ENCODE results near the gene BUD13. TPM values are rescaled to one million over a fixed set of nuclear protein-coding genes. Genes with fewer than 3 reads are reported as not detected.

The BUD13 gene
- polyA plus RNA-seq, 1 donor = 21.3 TPM

DNA sequence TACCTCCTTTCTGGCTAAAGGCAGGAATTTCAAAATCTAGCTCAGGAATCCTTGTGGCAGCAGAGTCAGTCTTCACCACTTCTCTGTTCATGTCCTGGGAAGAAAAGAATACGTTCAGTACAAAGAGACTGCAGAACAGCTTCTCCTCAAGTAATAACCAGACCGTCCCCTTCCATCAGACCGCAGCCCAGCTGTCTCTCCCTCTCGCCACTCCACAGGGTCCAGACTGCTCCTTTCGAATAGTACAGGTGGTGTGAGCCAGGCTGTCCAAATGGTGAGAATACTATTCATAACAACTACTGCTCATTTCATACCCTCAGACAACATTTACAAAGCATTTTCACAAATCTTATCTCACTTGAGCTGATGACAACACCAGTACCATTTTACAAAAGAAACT is 14.2 kb upstream of the BUD13 start:
- peaks cover 26% of the 10 kb centered on the region for H3K4me1 ChIP-seq (ENCODE audit: control insufficient read depth, insufficient read depth, low read length)
- peak overlapping the region; percentile 88 for H3K4me3 ChIP-seq (ENCODE audit: low read length)
- no CpG with 5 or more reads among the region's 5 CpGs for WGBS (ENCODE audit: insufficient coverage, low lambda C conversion rate)
- no peaks in the 10 kb centered on the region for H3K27me3 ChIP-seq (ENCODE audit: control insufficient read depth, insufficient read depth, low read length)
- no peak for DNase-seq
- H3K9me3 ChIP-seq (ENCODE audit: control insufficient read depth, low read depth, low read length) = no peaks in the 10 kb centered on the region
- H3K27ac ChIP-seq (ENCODE audit: low read length) = no peak overlapping the region
- peaks cover 41% of the 10 kb centered on the region for H3K36me3 ChIP-seq (ENCODE audit: control insufficient read depth, insufficient read depth, low read length)

DNA sequence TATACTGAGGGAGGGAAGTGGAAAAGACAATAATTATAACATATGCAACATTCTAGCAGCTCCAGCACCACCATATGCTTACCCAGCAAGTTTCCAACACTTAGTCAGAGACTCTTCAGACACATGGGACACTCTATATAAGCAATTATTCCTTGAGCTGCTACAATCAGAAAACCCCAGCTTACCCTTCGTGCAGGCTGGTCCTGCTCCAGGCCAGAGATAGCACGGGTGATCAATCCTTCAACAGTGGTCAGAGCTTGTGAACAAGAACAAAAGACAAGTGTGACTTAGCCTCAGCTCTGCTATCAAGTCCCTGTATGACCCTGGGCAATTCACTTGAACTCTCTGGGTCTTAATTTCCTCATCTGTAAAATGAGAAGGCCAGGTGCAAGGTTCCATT is 13.5 kb upstream of the BUD13 start:
- Histone ChIP-seq H3K27ac (ENCODE audit: low read length) (no peak overlapping the region), H3K4me3 (ENCODE audit: low read length) (no peak overlapping the region), H3K36me3 (ENCODE audit: control insufficient read depth, insufficient read depth, low read length) (peaks cover 44% of the 10 kb centered on the region), H3K27me3 (ENCODE audit: control insufficient read depth, insufficient read depth, low read length) (no peaks in the 10 kb centered on the region), H3K9me3 (ENCODE audit: control insufficient read depth, low read depth, low read length) (no peaks in the 10 kb centered on the region), H3K4me1 (ENCODE audit: control insufficient read depth, insufficient read depth, low read length) (peaks cover 20% of the 10 kb centered on the region)
- DNase-seq = no peak
- WGBS (ENCODE audit: insufficient coverage, low lambda C conversion rate) = no CpG with 5 or more reads among the region's 2 CpGs

GRCh38 chr11:116782728-116783127 is 9.9 kb upstream of the BUD13 start:
- Histone ChIP-seq H3K36me3 (ENCODE audit: control insufficient read depth, insufficient read depth, low read length) (peaks cover 74% of the 10 kb centered on the region), H3K9me3 (ENCODE audit: control insufficient read depth, low read depth, low read length) (no peaks in the 10 kb centered on the region), H3K27me3 (ENCODE audit: control insufficient read depth, insufficient read depth, low read length) (no peaks in the 10 kb centered on the region), H3K4me1 (ENCODE audit: control insufficient read depth, insufficient read depth, low read length) (peaks cover 3% of the 10 kb centered on the region), H3K27ac (ENCODE audit: low read length) (no peak overlapping the region), H3K4me3 (ENCODE audit: low read length) (no peak overlapping the region)
- DNase-seq = no peak
- WGBS (ENCODE audit: insufficient coverage, low lambda C conversion rate) = no CpG with 5 or more reads among the region's 4 CpGs

GRCh38 chr11:116778556-116778955 is 5.8 kb upstream of the BUD13 start:
- Histone ChIP-seq H3K9me3 (ENCODE audit: control insufficient read depth, low read depth, low read length) (no peaks in the 10 kb centered on the region), H3K4me3 (ENCODE audit: low read length) (no peak overlapping the region), H3K27ac (ENCODE audit: low read length) (no peak overlapping the region), H3K27me3 (ENCODE audit: control insufficient read depth, insufficient read depth, low read length) (no peaks in the 10 kb centered on the region), H3K36me3 (ENCODE audit: control insufficient read depth, insufficient read depth, low read length) (peaks cover 58% of the 10 kb centered on the region), H3K4me1 (ENCODE audit: control insufficient read depth, insufficient read depth, low read length) (peaks cover 5% of the 10 kb centered on the region)
- DNase-seq = no peak
- no CpG with 5 or more reads among the region's 4 CpGs for WGBS (ENCODE audit: insufficient coverage, low lambda C conversion rate)

- Histone ChIP-seq H3K9me3 (ENCODE audit: control insufficient read depth, low read depth, low read length) (no peaks in the 10 kb centered on the region), H3K4me3 (ENCODE audit: low read length) (no peak overlapping the region), H3K27ac (ENCODE audit: low read length) (peak overlapping the region; percentile 41), H3K27me3 (ENCODE audit: control insufficient read depth, insufficient read depth, low read length) (no peaks in the 10 kb centered on the region), H3K4me1 (ENCODE audit: control insufficient read depth, insufficient read depth, low read length) (peaks cover 5% of the 10 kb centered on the region), H3K36me3 (ENCODE audit: control insufficient read depth, insufficient read depth, low read length) (peaks cover 46% of the 10 kb centered on the region)
- no peak for DNase-seq
- WGBS (ENCODE audit: insufficient coverage, low lambda C conversion rate) = no CpG with 5 or more reads among the region's 7 CpGs
Measured at GRCh38 chr11:116777056-116777455, 4.3 kb upstream of the BUD13 start.

DNA sequence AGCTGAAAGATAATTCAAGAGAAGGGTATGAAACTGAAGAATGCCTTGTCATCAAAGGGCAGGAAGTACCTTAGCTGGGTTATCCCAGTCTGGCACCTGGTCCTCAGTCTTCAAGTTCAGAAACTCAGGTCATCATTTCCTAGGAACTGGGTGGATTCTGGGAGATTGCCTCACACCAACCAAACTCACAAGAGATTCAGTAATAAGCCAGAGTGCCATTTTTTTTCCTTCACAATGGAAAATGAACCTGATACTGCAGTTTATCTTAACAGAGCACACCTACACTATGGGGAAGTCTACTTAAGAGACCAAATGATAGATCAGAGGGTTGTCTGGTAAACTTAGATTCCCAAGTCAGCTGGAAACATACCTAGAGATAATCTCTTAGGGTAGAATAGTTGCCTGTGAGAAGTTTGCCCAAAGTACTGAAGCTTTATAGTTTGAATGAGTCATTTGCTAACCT is 3.8 kb upstream of the BUD13 start:
- Histone ChIP-seq H3K27ac (ENCODE audit: low read length) (peak overlapping the region; percentile 41), H3K27me3 (ENCODE audit: control insufficient read depth, insufficient read depth, low read length) (no peaks in the 10 kb centered on the region), H3K9me3 (ENCODE audit: control insufficient read depth, low read depth, low read length) (no peaks in the 10 kb centered on the region), H3K4me3 (ENCODE audit: low read length) (no peak overlapping the region), H3K4me1 (ENCODE audit: control insufficient read depth, insufficient read depth, low read length) (peaks cover 8% of the 10 kb centered on the region), H3K36me3 (ENCODE audit: control insufficient read depth, insufficient read depth, low read length) (peaks cover 43% of the 10 kb centered on the region)
- no peak for DNase-seq

DNA sequence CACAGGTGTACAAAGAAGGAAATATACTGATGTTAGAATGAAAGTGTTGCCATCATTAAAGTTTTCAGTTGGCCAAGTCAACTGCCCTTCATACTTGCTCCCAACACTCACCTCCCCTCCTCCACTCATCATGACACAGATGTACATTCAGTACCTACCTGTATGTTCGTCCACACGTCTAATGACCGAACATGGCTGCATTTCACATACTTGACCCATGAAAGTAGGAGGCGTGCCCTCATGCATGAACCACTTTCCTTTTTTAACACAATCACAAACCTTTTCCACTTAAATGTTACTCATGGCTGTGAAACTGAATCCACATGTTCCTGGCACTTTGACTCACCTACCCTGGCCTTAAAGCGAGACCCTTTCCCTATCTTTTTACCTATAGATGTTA is 3.2 kb upstream of the BUD13 start:
- H3K9me3 ChIP-seq (ENCODE audit: control insufficient read depth, low read depth, low read length) = no peaks in the 10 kb centered on the region
- H3K36me3 ChIP-seq (ENCODE audit: control insufficient read depth, insufficient read depth, low read length) = peaks cover 39% of the 10 kb centered on the region
- H3K27ac ChIP-seq (ENCODE audit: low read length) = peak overlapping the region; percentile 41
- WGBS (ENCODE audit: insufficient coverage, low lambda C conversion rate) = no CpG with 5 or more reads among the region's 5 CpGs
- H3K4me3 ChIP-seq (ENCODE audit: low read length) = no peak overlapping the region
- peaks cover 8% of the 10 kb centered on the region for H3K4me1 ChIP-seq (ENCODE audit: control insufficient read depth, insufficient read depth, low read length)
- DNase-seq = no peak
- H3K27me3 ChIP-seq (ENCODE audit: control insufficient read depth, insufficient read depth, low read length) = no peaks in the 10 kb centered on the region

GRCh38 chr11:116774661-116775060 is 1.9 kb upstream of the BUD13 start:
- DNase-seq = no peak
- no peak overlapping the region for H3K27ac ChIP-seq (ENCODE audit: low read length)
- H3K4me1 ChIP-seq (ENCODE audit: control insufficient read depth, insufficient read depth, low read length) = peaks cover 11% of the 10 kb centered on the region
- H3K36me3 ChIP-seq (ENCODE audit: control insufficient read depth, insufficient read depth, low read length) = peaks cover 31% of the 10 kb centered on the region
- no peak overlapping the region for H3K4me3 ChIP-seq (ENCODE audit: low read length)
- H3K9me3 ChIP-seq (ENCODE audit: control insufficient read depth, low read depth, low read length) = no peaks in the 10 kb centered on the region
- WGBS (ENCODE audit: insufficient coverage, low lambda C conversion rate) = no CpG with 5 or more reads among the region's 5 CpGs
- no peaks in the 10 kb centered on the region for H3K27me3 ChIP-seq (ENCODE audit: control insufficient read depth, insufficient read depth, low read length)

GRCh38 chr11:116773203-116774097 is 663 bp upstream of the BUD13 start:
- Histone ChIP-seq H3K4me3 (ENCODE audit: low read length) (peak overlapping the region; percentile 93), H3K27me3 (ENCODE audit: control insufficient read depth, insufficient read depth, low read length) (no peaks in the 10 kb centered on the region), H3K36me3 (ENCODE audit: control insufficient read depth, insufficient read depth, low read length) (peaks cover 27% of the 10 kb centered on the region), H3K27ac (ENCODE audit: low read length) (peak overlapping the region; percentile 85), H3K4me1 (ENCODE audit: control insufficient read depth, insufficient read depth, low read length) (peaks cover 11% of the 10 kb centered on the region), H3K9me3 (ENCODE audit: control insufficient read depth, low read depth, low read length) (no peaks in the 10 kb centered on the region)
- DNase-seq = peak in 1 of 2 donors; percentile 77
- 0% methylated on average over 2 of the region's 25 CpGs for WGBS (ENCODE audit: insufficient coverage, low lambda C conversion rate)

DNA sequence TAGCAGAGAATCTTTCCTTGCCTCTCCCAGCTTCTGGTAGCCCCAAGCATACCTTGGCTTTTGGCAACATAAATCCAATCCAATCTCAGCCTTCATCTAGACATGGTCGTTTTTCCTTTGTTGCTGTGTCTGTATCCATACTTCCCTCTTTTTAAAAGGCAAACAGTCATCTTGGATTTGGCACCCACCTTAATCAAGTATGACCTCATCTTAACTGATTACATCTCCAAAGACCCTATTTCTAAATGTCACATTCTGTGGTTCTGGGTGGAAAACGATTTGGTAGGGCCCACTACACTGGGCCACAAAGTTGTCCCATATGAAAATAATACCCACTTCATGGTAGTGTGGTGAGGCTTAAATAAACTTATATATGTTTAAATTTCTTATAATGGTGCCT is 852 bp downstream of the BUD13 start:
- no peak for DNase-seq
- H3K27ac ChIP-seq (ENCODE audit: low read length) = peak overlapping the region; percentile 85
- WGBS (ENCODE audit: insufficient coverage, low lambda C conversion rate) = no CpG with 5 or more reads among the region's 2 CpGs

GRCh38 chr11:116762132-116762531 is 10.7 kb downstream of the BUD13 start:
- no peaks in the 10 kb centered on the region for H3K4me1 ChIP-seq (ENCODE audit: control insufficient read depth, insufficient read depth, low read length)
- H3K36me3 ChIP-seq (ENCODE audit: control insufficient read depth, insufficient read depth, low read length) = peaks cover 68% of the 10 kb centered on the region
- no peak overlapping the region for H3K4me3 ChIP-seq (ENCODE audit: low read length)
- H3K27ac ChIP-seq (ENCODE audit: low read length) = no peak overlapping the region
- DNase-seq = no peak
- H3K27me3 ChIP-seq (ENCODE audit: control insufficient read depth, insufficient read depth, low read length) = no peaks in the 10 kb centered on the region
- no peaks in the 10 kb centered on the region for H3K9me3 ChIP-seq (ENCODE audit: control insufficient read depth, low read depth, low read length)
- WGBS (ENCODE audit: insufficient coverage, low lambda C conversion rate) = no CpG with 5 or more reads among the region's 2 CpGs

More for the DNA sequence above, 852 bp downstream of the BUD13 start:
- no peaks in the 10 kb centered on the region for H3K27me3 ChIP-seq (ENCODE audit: control insufficient read depth, insufficient read depth, low read length)
- H3K4me3 ChIP-seq (ENCODE audit: low read length) = peak overlapping the region; percentile 93
- H3K36me3 ChIP-seq (ENCODE audit: control insufficient read depth, insufficient read depth, low read length) = peaks cover 18% of the 10 kb centered on the region
- peaks cover 11% of the 10 kb centered on the region for H3K4me1 ChIP-seq (ENCODE audit: control insufficient read depth, insufficient read depth, low read length)
- no peaks in the 10 kb centered on the region for H3K9me3 ChIP-seq (ENCODE audit: control insufficient read depth, low read depth, low read length)

Measured in large intestine (tissue), 3 donors.